ENCODE data around the gene PLEKHA6. TPM values are rescaled to one million over a fixed set of nuclear protein-coding genes. Genes with fewer than 3 reads are reported as not detected.

The PLEKHA6 gene
- total and polyA plus RNA-seq, 2 of the 4 experiments (the other 2 are of a cell fraction): 8.2 to 19.9 TPM

DNA sequence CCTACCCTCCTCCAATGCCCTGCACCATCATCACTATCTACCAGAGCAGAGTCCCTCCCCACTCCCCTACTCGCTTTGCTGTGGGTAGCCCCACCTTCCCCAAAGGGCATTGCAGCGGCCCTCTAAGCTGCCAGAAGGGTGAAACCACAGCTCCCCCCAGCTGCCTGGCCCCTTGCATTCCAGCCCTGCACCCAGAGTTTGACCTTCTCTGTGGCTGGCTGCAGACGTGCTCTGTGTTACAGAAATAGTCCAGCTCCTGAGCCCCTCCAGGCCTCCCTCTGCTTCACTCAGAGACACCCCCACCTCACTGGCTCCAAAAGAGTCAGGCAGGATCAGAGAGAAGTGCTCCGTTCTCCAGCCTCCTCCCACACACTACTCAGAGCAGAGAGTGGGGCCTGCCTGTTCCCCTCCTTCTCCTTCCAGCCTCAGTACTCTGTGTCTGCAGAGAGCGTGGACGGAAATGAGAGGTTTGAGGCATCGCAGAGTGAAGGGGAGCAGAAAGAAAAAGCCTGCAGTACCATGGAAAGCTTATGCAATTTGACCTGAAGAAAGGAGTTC is 63.2 kb downstream of the PLEKHA6 start:
- Histone ChIP-seq H3K27me3 (ENCODE audit: control insufficient read depth, insufficient read depth, low read length) (no peaks in the 10 kb centered on the region), H3K9ac (ENCODE audit: low read depth, low read length) (peak overlapping the region; percentile 53), H3K9me1 (ENCODE audit: insufficient read depth, low read length) (peaks cover 25% of the 10 kb centered on the region), H3K18ac (ENCODE audit: low read depth, low read length) (peak overlapping the region; percentile 85), H2AFZ (replicated peaks; ENCODE audit: low read length, poor library complexity) (peak overlapping the region; percentile 68), H3K4me3 (ENCODE audit: insufficient read depth, low read depth, low read length) (no peak overlapping the region), H4K8ac (ENCODE audit: low read depth in 2 of 2, low read length in 2 of 2) (peak overlapping the region; percentile 78 to 85), H3K56ac (ENCODE audit: extremely low read depth, insufficient read depth, low read length) (peak overlapping the region; percentile 73), H3K4ac (ENCODE audit: low read depth, low read length) (peak overlapping the region; percentile 96), H2AK9ac (replicated peaks; ENCODE audit: low read depth, low read length, poor library complexity) (peak overlapping the region; percentile 86), H3K4me2 (ENCODE audit: low read depth, low read length) (peak overlapping the region; percentile 72), H2BK15ac (ENCODE audit: low read depth, low read length) (peak overlapping the region; percentile 83), H2AK5ac (ENCODE audit: low read depth, low read length) (peak overlapping the region; percentile 67; the same call in 1 of the 2 replicates), H4K20me1 (ENCODE audit: insufficient read depth, low read length) (no peaks in the 10 kb centered on the region), H2BK5ac (ENCODE audit: low read depth, low read length, poor library complexity, severe bottlenecking) (peak overlapping the region; percentile 64), H3K14ac (replicated peaks; ENCODE audit: low read depth, low read length) (peak overlapping the region; percentile 70), H3K23ac (ENCODE audit: low read depth, low read length) (peak overlapping the region; percentile 66), H3K4me1 (ENCODE audit: control insufficient read depth, insufficient read depth, low read length) (peaks cover 28% of the 10 kb centered on the region), H2BK120ac (ENCODE audit: low read depth, low read length) (peak overlapping the region; percentile 97), H3K79me1 (ENCODE audit: low read depth in 1 of 2, low read length in 2 of 2) (peaks cover 0 to 7% of the 10 kb centered on the region in 2 experiments; a peak in 1 of 4 replicates), H4K91ac (ENCODE audit: insufficient read depth, low read depth, low read length) (peak overlapping the region; percentile 68), H3K9me3 (ENCODE audit: control insufficient read depth, insufficient read depth, low read length) (no peaks in the 10 kb centered on the region), H3K36me3 (ENCODE audit: control insufficient read depth, insufficient read depth, low read length) (no peaks in the 10 kb centered on the region), H4K5ac (ENCODE audit: low read depth, low read length) (peak overlapping the region; percentile 92), H3K27ac (ENCODE audit: insufficient read depth, low read length) (peak overlapping the region; percentile 93), H2BK20ac (ENCODE audit: low read depth, low read length) (peak overlapping the region; percentile 92)
- ChIA-PET CTCF (interaction anchor here (0.6 to 1.5 kb wide), 4 partner anchors 16 to 67 kb away, joined by 3 to 4 read pairs (median 4); partner anchors contain the start of gene PLEKHA6), POLR2A (ENCODE audit: unreplicated experiment) (no interaction called here)
- BruUV-seq (replicated peaks): no TSS peak
- 0% methylated on average over 2 of the region's 7 CpGs; no CpG with 5 or more reads in 1 of the 2 experiments for WGBS, 2 experiments (ENCODE audit: extremely low coverage in 2 of 2, insufficient read length in 1 of 2)
- in situ Hi-C loops (cut with MboI; ENCODE audit: low sequenced_read_pairs) (no loop called here), dilution Hi-C loops (cut with HindIII; ENCODE audit: low sequenced_read_pairs, unreplicated experiment) (no loop called here), intact Hi-C loops (cut with micrococcal nuclease) (loop anchor here (1.0 to 10.0 kb wide), 3 partner anchors 8 to 84 kb away; partner anchors contain the start of genes GOLT1A and PLEKHA6)
- ATAC-seq (ENCODE audit: low read depth): peak; percentile 87
- peak; percentile 92 for DNase-seq
- peak; percentile 35; the same call in 1 of the 2 replicates for TF ChIP-seq CEBPB (IDR thresholded peaks at IDR 0.05; ENCODE audit: low read depth, low read length)
- no peak for TF ChIP-seq RAD21 (IDR thresholded peaks at IDR 0.05; ENCODE audit: low read length)
- TF ChIP-seq MAZ (IDR thresholded peaks at IDR 0.05; ENCODE audit: borderline replicate concordance, low read depth, low read length): peak; percentile 89; the same call in 1 of the 2 replicates

Data from IMR-90 (cell line).